HG03520 (cell line): ENCODE measurements around the gene TBC1D2B.
A peak's percentile ranks its signal among the peaks of the same experiment; 100 is the strongest.

ENCODE experiments used
- ATAC-seq: cut with Tn5 transposase; IDR thresholded peaks from one replicate; pipeline ENCODE4 v1.9.1; 2021; ENCODE audit warnings: mild to moderate bottlenecking, moderate library complexity; ENCODE audit not compliant: unreplicated experiment

The TBC1D2B gene

GRCh38 chr15:78057803-78058202 is 19.7 kb downstream of the TBC1D2B start:
- ATAC-seq = no peak

- no peak for ATAC-seq
These were observed 20.7 kb downstream of the TBC1D2B start for GRCh38 chr15:78056714-78057269.

- ATAC-seq = no peak
These were observed 21.4 kb downstream of the TBC1D2B start for GRCh38 chr15:78055919-78056713.

- no peak for ATAC-seq
These were observed 22.5 kb downstream of the TBC1D2B start for GRCh38 chr15:78054966-78055365.

- no peak for ATAC-seq
These were observed 23.0 kb downstream of the TBC1D2B start for GRCh38 chr15:78054518-78054917.

GRCh38 chr15:78052545-78052944 is 25.0 kb downstream of the TBC1D2B start:
- ATAC-seq = no peak

GRCh38 chr15:78052001-78052401 is 25.5 kb downstream of the TBC1D2B start:
- ATAC-seq = no peak

DNA sequence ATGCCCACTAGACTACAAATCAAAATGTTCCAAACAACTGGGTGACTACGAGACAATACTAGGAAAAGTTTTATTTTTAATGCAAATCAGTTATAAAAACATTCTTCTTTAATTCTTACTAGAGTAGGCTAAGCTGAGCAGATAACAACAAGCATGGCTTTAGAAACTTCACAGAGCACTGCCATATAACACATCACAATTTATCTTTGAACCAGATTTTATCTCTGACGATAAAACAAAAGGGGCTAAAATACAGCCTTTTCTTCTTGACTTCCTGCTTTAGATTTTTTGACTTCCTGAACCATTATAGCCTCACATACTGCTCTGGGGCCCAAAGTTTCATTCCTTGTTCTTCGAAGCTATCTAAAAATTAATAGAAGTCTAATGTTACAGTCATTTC is 25.9 kb downstream of the TBC1D2B start:
- ATAC-seq = no peak

DNA sequence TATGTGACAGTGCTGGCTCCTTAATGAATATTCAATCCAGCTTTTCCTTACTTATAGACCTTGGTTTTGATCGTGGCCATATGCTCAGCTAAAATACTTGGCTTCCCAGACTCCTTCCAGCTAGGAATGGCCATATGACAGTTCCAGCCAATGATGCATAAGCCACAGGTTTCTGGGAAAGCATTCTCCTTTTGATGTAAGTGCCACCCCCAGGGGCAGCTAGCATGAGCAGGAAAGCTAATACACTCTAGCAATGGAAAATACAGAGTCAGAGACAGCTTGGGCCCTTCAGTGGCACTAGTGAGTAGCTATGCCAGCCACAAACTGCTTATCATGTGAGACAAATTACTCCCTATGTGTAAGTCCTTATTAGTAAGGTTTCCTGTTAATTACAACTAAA is 26.7 kb downstream of the TBC1D2B start:
- no peak for ATAC-seq

GRCh38 chr15:78050441-78050809 is 27.1 kb downstream of the TBC1D2B start:
- peak; percentile 12 for ATAC-seq

DNA sequence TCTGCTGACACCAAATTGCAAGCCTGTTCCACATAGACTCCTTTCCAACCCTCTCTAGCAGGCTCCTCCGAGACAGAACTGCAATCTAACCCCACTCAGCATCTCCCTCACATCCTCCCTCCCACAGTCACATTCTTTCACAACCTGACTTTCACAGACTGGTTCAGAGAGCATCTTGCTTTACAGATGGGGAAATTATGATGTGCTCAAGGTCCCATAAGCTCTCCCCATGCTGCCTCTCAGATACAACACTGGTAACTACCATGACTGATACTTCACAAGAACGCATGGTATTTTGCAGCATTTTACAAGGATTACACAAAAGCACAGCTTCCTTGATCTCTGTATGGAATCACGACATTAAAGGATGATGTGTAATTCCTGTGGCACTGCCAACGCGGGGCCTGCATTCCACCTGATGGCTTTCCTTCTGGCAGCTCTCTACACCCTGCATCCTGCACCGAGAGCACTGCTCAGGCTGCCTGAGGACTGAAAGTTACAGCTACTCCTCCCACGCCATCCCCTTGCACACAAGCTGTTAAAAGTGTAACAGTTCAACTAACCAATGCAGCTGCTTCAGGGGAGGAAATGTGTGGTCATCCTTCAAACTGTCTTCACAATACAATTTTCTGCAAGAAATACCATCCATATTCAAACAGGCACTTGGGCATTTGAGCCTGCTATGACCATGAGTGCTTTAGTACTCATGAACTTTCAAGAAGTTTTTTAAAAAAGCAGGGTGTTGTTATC is 27.6 kb downstream of the TBC1D2B start:
- peak; percentile 72 for ATAC-seq

GRCh38 chr15:78048628-78048920 is 28.9 kb downstream of the TBC1D2B start:
- ATAC-seq = no peak

GRCh38 chr15:78047761-78048627 is 29.5 kb downstream of the TBC1D2B start:
- no peak for ATAC-seq

DNA sequence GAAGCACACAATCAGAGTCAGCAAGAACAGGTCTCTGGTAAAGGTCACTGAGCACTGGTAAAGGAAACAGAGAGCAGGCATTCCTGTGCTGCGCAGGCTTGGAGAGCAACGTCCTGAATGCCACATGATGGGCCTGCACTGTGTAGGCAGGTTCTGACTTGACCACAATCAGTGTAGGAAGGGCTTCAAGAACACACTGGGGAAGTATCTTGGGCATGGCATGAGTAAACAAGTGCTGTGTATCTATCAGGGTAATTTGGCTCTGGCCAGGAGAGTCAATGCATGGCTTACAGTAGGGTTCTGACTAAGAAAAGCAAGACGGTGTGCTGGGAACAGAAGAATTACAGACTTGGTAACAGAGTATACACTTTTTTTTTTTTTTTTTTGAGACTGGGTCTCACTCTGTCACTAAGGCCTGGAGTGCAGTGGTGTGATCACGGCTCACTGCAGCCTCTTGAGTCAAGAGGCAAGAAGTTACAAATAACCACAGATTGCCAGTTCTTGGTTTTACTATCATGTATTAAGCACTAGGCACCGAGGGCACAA is 30.6 kb downstream of the TBC1D2B start:
- no peak for ATAC-seq

DNA sequence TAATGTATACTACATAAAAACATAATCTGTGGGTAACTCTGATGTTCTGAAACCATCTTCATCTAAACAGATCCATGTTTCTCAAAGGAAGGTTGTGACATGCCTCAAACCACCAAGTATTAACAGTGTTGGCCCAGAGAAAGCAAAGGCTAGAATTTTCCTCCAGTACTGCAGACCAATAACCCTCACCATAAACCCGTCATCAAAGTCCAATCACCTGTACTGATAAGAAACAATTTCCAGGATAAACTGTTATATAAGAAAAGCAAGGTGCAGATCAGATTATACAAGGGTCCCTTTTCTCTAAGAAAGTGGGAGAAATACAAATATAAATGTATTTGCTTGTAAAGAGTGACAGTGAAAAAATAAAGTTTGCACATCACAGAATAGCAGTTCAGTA is 32.3 kb downstream of the TBC1D2B start:
- ATAC-seq = no peak

- no peak for ATAC-seq
These were observed 32.9 kb downstream of the TBC1D2B start for GRCh38 chr15:78044407-78045155.

GRCh38 chr15:78041946-78042345 is 35.6 kb downstream of the TBC1D2B start:
- no peak for ATAC-seq

GRCh38 chr15:78040653-78041244 is 36.8 kb downstream of the TBC1D2B start:
- ATAC-seq = no peak

DNA sequence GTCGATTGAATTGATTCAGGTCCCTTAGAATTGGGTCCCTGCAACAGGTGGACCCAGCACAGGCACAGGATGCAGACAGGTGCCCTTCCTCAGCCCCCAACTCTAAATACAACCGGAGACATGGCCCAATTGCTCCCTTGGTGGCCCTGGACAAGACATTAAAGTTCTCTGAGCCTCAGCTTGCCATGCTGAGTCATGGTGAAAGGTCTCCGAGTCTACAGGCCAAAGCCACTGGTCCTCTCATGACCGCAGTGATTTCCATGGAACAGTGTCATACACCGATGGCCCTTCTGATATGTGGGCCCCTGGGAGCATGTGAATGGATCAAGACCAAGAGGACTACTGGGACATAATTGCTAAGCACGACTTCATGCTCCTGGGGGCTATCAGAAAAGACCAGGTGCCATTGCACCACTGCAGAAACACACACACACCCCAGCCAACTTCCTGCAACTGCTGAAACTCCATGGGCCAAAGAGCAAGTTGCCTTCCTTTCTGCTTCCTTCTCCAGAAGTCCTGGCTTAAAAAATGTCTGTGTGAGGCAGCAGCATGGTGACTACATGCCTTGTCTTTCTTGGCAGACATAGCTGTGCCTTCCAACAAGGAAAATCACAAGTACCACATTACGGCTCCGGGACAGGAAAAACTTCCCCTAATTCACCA is 38.8 kb downstream of the TBC1D2B start:
- no peak for ATAC-seq
